ENCODE measurements around the gene ZBTB12.

The ZBTB12 gene

GRCh38 chr6:31850765-31851484 is 51.0 kb downstream of the ZBTB12 start:
- no peak for DNase-seq (ENCODE audit: low read depth)
